HG02763 (cell line): ENCODE data around the gene NRF1.

Experiments used
- ATAC-seq: cut with Tn5 transposase; IDR thresholded peaks from one replicate; pipeline ENCODE4 v1.9.1; 2021; ENCODE audit warnings: mild to moderate bottlenecking, moderate library complexity; ENCODE audit not compliant: unreplicated experiment

NRF1 gene

DNA sequence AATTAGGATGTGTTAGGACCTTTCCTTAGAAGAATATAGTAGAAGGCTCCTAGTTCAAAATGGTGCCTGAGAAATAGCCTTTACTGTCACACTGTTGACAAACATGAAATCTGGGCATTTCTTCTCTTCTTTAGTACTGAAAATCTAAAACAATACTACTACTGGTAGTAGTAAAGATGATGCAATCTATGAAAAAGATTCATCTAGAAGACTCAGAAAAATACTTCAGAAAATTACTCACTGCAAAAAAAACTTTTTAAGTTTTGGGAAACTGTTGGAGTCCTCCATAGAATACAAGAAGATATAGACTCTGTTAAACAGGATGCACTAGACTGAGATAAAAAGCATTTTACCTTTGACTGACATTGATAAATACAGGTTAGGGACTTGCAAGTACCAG is 67.1 kb downstream of the NRF1 start:
- no peak for ATAC-seq

DNA sequence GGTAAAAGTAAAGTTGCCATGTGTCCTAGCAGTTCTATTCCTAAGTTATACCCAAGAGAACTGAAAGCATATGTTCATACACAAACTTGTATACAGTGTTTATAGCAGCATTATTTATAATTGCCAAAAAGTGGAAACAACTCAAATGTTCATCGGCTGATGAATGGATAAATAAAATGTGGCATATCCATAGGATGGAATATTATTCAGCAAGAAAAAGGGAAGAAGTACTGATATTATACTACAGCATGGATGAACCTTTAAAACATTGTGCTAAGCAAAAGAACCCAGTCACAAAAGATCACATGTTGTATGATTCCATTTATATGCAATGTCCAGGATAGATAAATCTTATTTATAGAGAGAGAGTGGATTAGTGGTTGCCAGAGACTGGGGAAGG is 68.9 kb downstream of the NRF1 start:
- ATAC-seq: no peak

GRCh38 chr7:129684777-129685176 is 73.3 kb downstream of the NRF1 start:
- no peak for ATAC-seq

- ATAC-seq: no peak
These were observed 74.5 kb downstream of the NRF1 start for GRCh38 chr7:129686063-129686462.

- no peak for ATAC-seq
These were observed 77.1 kb downstream of the NRF1 start for GRCh38 chr7:129688503-129689222.

DNA sequence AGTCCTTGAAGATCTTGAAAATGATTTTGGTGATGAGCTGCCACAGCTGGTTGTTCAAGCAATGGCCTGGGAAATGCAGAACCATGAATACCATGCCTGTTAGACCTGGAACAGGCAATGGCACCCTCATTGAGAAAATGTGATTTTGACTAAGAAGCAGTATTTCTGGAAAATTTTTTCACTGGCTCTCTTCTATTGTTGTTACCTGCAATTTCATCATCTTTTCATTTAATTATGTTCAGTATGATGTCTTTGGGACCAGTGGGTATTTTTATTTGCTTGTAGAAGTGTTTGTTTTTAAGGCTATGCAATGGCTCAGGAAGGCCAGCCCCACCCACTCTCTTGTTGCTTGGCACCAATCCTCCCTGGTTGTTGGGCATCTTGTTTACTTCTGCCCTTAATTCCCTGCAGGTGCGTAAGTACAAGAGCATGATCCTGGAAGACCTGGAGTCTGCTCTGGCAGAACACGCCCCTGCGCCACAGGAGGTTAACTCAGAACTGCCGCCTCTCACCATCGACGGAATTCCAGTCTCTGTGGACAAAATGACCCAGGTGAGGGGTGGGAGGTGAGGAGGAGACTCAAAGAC is 78.6 kb downstream of the NRF1 start:
- ATAC-seq: no peak

DNA sequence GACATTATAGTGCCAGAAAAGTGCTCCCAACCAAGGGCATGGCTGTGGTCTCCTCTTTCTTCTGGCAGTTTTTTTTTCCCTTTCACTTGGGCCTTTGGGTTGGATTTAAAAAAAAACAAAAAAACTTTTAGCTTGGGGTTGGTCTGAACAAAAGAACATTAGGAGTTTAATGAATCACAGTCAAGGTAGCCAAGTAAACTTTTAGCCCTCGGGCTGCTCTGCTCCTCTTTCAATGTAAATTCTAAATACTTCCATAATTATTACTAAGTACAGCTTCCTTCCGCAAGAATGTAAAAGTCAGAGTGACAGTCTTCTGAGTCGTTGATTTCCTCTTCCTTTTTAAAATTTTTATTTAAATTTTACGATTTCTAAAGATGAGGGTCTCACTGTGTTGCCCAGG is 79.2 kb downstream of the NRF1 start:
- ATAC-seq: no peak

DNA sequence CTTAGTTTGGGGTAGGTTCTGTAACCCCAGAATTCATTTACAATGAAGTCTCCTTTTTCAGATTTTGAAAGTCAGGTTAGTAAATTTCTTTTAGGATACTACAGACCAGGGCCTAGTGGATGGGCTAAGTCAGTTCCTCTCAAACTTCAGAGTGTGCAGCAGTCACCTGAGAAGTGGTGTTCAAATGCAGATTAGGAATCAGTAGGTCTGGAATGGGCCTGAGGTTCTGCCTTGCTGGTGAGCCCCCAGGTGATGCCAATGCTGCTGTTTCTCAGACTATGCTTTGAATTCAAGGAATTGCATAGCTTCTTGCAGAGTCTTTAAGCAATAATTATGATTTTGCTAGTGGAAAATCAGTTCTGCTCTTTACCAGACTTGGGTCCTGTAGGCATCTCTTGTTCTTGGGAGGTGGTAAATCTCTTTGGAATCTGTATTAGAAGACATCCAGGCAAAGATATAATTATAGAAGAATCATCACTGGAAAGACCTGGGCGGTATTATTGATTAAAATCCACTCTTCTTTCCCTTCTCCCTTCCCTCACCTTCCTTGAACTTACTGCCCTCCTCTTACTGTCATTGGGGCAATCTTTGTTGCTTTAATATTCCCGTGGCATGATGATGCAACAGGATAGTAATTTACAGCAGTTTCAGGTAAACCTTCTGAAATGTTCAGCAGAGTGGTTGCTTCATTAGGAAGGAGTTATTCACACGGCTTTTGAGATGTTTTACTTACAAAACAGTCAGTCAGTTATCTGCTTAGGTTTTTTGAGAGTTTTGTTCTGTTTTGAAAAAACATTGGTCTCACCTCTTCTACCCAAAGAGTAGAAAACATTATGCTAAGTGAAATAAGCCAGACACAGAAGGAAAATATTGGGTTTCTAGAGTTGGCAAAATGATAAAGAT is 87.2 kb downstream of the NRF1 start:
- ATAC-seq: no peak

- ATAC-seq: no peak
These were observed 90.8 kb downstream of the NRF1 start for GRCh38 chr7:129702316-129702715.

DNA sequence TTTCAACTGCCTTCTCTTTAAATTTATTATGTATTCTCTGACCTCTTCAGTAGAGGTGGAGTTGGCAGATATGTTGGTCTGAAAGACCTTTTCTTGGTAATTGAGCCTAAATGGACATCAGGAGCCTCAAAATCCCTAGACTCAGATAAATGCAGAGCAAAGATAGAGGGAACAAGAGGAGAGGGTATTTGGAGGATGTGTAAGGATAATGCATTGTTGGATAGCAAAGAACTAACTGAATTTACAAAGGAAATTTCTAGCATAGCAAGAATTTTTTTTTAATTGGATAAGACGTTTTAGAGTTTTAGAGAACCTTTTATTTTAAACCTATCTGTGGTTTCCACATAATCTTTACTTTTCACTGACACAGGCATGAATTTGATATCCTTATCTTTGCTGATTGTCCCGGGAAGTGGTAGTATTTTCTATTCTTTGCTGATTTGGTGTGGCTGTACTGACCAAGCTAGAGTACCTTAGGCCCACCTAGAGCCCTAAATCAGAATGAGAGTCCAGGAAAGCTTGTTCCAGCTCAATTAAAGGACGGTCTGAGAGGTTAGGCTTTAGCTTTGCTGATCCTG is 91.3 kb downstream of the NRF1 start:
- no peak for ATAC-seq

GRCh38 chr7:129703751-129704150 is 92.2 kb downstream of the NRF1 start:
- no peak for ATAC-seq

GRCh38 chr7:129707910-129708499 is 96.5 kb downstream of the NRF1 start:
- no peak for ATAC-seq

- ATAC-seq: no peak
These were observed 102.0 kb downstream of the NRF1 start for GRCh38 chr7:129713544-129713943.

DNA sequence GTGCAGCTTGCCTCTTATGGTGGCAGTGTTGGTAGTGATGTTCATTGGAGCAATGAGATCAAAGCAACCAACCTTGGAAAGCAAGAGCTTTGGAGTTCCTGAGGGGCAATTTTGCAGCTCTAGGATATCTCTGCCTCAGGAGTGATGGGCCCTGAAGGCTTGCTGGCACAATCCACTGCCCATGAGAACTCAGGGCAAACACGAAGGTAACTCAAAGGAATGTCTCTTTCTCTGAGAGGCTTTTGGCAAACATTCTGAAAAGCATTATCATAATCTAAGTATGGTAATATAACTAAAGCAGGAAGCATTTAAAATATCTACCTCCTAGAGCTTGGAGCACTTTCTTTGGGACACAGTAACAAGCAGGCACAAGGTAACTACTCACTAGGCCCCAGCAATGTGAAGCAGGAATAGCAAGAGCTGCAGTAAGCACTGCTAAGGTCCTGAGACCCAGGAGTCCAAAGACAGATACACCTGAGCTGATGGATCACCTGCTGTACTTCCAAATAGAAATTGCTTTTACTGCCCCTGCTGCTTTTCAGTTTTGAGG is 103.1 kb downstream of the NRF1 start:
- ATAC-seq: no peak

GRCh38 chr7:129719980-129720732 is 108.6 kb downstream of the NRF1 start:
- ATAC-seq: no peak

DNA sequence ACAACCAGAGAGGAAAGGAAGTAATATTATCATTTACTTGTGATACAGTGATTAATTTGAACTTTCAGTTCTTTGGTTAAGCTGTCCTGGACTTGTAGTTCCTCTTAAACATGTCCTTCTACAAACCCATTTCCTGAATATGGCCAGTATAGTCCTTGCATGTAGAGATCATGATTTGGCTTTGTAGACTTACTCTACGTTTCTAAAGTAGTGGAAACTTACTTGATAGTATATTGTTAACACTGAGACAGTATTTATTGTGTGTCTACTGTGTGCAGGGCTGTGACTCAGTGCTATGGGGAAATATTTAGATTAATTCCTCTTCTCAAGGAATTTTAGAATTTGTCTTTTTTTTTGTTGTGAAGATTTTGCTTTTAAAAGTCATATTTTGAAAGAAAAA is 109.5 kb downstream of the NRF1 start:
- ATAC-seq: no peak

GRCh38 chr7:129723679-129724078 is 112.2 kb downstream of the NRF1 start:
- ATAC-seq: no peak

- ATAC-seq: no peak
These were observed 113.3 kb downstream of the NRF1 start for GRCh38 chr7:129724796-129725195.

DNA sequence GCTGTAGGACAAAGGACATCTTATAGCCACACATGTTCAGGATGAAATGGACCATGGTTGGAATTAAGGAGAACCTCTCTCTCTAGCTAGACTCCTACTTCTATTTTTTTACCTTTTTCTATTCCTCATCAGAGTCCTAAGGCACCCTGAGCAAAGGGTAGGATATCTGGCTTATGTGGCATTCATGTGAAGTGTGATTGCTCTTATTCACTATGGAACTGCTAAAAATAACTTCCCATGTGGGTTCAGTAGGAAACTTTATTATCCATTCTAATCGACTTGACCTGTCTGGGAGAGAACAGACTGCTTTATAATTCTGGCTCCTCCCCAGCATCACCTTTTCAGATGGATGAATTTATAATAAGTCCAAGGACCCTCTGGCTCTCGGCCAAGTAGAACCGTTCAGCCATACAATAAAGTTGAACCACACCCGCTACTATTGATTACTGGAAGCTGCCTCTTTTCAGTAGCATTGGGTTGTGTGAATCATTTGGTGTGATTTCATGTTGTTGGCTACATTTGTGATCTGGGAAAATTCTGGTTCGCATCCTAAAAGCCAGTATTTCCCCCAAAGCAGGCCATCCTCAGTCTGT is 117.5 kb downstream of the NRF1 start:
- no peak for ATAC-seq

DNA sequence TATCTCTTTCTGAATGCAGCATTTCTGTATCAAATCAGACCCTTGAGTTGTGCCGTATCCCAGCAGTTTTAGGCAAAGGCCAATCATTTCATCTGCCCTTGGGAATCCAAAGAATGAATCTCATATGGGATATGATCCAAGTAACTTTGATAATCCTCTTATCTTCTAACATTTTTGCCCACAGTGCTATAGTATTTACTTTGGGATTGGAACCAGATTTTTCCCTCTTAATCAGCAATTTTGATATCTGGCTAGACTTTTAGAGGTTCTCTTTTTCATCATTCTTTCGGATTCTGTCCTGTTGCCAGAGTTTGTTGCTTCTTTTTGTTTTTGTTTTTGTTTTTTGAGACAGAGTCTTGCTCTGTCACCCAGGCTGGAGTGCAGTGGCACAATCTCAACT is 118.0 kb downstream of the NRF1 start:
- ATAC-seq: no peak
